ENCODE results near the gene BBOX1. TPM values are rescaled to one million over a fixed set of nuclear protein-coding genes. Genes with fewer than 3 reads are reported as not detected.

The BBOX1 gene
- total and polyA plus RNA-seq, 2 of the 4 experiments (the other 2 are of a cell fraction) = not detected

GRCh38 chr11:27108809-27109208 is 68.2 kb downstream of the BBOX1 start:
- ChIA-PET CTCF (interaction anchor here (0.5 kb wide), 1 partner anchor 720 kb away, joined by 3 read pairs; no protein-coding TSS in a partner anchor), POLR2A (ENCODE audit: unreplicated experiment) (no interaction called here)
- H2BK120ac ChIP-seq (ENCODE audit: low read depth, low read length) = no peak overlapping the region
- H3K27me3 ChIP-seq (ENCODE audit: control insufficient read depth, insufficient read depth, low read length) = no peaks in the 10 kb centered on the region; the same call in 1 of the 2 replicates
- H4K91ac ChIP-seq (ENCODE audit: insufficient read depth, low read depth, low read length) = no peak overlapping the region
- no peak overlapping the region for H4K8ac ChIP-seq (ENCODE audit: low read depth in 2 of 2, low read length in 2 of 2)
- dilution Hi-C loops (cut with HindIII; ENCODE audit: low sequenced_read_pairs, unreplicated experiment) = no loop called here
- no peak overlapping the region for H3K4ac ChIP-seq (ENCODE audit: low read depth, low read length)
- no peaks in the 10 kb centered on the region for H3K36me3 ChIP-seq (ENCODE audit: control insufficient read depth, insufficient read depth, low read length)
- in situ Hi-C loops (cut with MboI; ENCODE audit: low sequenced_read_pairs) = no loop called here
- no peaks in the 10 kb centered on the region for H3K4me1 ChIP-seq (ENCODE audit: control insufficient read depth, insufficient read depth, low read length)
- no peaks in the 10 kb centered on the region for H3K79me1 ChIP-seq (ENCODE audit: low read depth in 1 of 2, low read length in 2 of 2)
- TF ChIP-seq ELK1 (IDR thresholded peaks at IDR 0.05; ENCODE audit: borderline replicate concordance, low read depth, low read length) (no peak), CHD1 (IDR thresholded peaks at IDR 0.05; ENCODE audit: low read depth, low read length) (no peak), BHLHE40 (IDR thresholded peaks at IDR 0.05; ENCODE audit: low read depth, low read length) (no peak), FOS (IDR thresholded peaks at IDR 0.05; ENCODE audit: low read depth, low read length) (no peak), NFE2L2 (IDR thresholded peaks at IDR 0.05; ENCODE audit: low read depth, low read length) (no peak), MAFK (IDR thresholded peaks at IDR 0.05; ENCODE audit: low read depth, low read length) (no peak)
- no peak overlapping the region for H3K18ac ChIP-seq (ENCODE audit: low read depth, low read length)
- H3K14ac ChIP-seq (replicated peaks; ENCODE audit: low read depth, low read length) = no peak overlapping the region
- H3K9me1 ChIP-seq (ENCODE audit: insufficient read depth, low read length) = no peaks in the 10 kb centered on the region
- no peak overlapping the region for H2AK5ac ChIP-seq (ENCODE audit: low read depth, low read length)
- no peak overlapping the region for H2AK9ac ChIP-seq (replicated peaks; ENCODE audit: low read depth, low read length, poor library complexity)
- no peak overlapping the region for H3K4me3 ChIP-seq (ENCODE audit: insufficient read depth, low read depth, low read length)
- no peaks in the 10 kb centered on the region for H3K9me3 ChIP-seq (ENCODE audit: control insufficient read depth, insufficient read depth, low read length)
- H3K9ac ChIP-seq (ENCODE audit: low read depth, low read length) = no peak overlapping the region
- H4K20me1 ChIP-seq (ENCODE audit: insufficient read depth, low read length) = no peaks in the 10 kb centered on the region
- H2BK15ac ChIP-seq (ENCODE audit: low read depth, low read length) = no peak overlapping the region
- WGBS, 2 experiments (ENCODE audit: extremely low coverage in 2 of 2, insufficient read length in 1 of 2) = no CpG with 5 or more reads among the region's 4 CpGs
- ATAC-seq (ENCODE audit: low read depth) = no peak
- H3K56ac ChIP-seq (ENCODE audit: extremely low read depth, insufficient read depth, low read length) = no peak overlapping the region
- no peak overlapping the region for H3K23ac ChIP-seq (ENCODE audit: low read depth, low read length)
- no peak overlapping the region for H2AFZ ChIP-seq (replicated peaks; ENCODE audit: low read length, poor library complexity)
- H3K4me2 ChIP-seq (ENCODE audit: low read depth, low read length) = no peak overlapping the region
- BruUV-seq (replicated peaks) = no TSS peak
- no peak overlapping the region for H4K5ac ChIP-seq (ENCODE audit: low read depth, low read length)
- no peak for DNase-seq
- no peak overlapping the region for H2BK5ac ChIP-seq (ENCODE audit: low read depth, low read length, poor library complexity, severe bottlenecking)
- intact Hi-C loops (cut with micrococcal nuclease) = no loop called here
- H3K27ac ChIP-seq (ENCODE audit: insufficient read depth, low read length) = no peak overlapping the region
- no peak overlapping the region for H2BK20ac ChIP-seq (ENCODE audit: low read depth, low read length)

Measured in IMR-90 (cell line).